Erythroblast (primary cell): Measurements from ENCODE around the gene EIF3F.

Experiments used
- GATA1 ChIP-seq: IDR thresholded peaks from 2 replicates; pipeline ENCODE4 v1.6.1; 2011; ENCODE audit warnings: low read depth, mild to moderate bottlenecking, control low read depth, low read length, moderate library complexity
- POLR2A ChIP-seq: IDR thresholded peaks from 2 replicates; pipeline ENCODE4 v1.6.1; 2011; ENCODE audit warnings: mild to moderate bottlenecking, low read length

- TF ChIP-seq POLR2A (no peak), GATA1 (no peak)
Measured at GRCh38 chr11:8043756-8044155, 56.6 kb downstream of the EIF3F start.
